Transverse colon (tissue), 4 donors: ENCODE data around the gene RNF145. TPM values are rescaled to one million over a fixed set of nuclear protein-coding genes. Genes with fewer than 3 reads are reported as not detected.
"Not testable (repeated sequence)": the region's sequence is repeated elsewhere in the genome, so short reads cannot be mapped to it uniquely, and the experiment has no call there.

Source experiments
- DNase-seq: peaks from one replicate; pipeline ENCODE4 v3.0.0-alpha.2; 2019
- H3K27ac ChIP-seq, 4 donors: fragments of 200-600 bp; sonication (generic); 2 replicates each; pipeline ENCODE4 v1.5.1; 2016 to 2018; ENCODE audit warnings: inconsistent platforms in 4 of 4
- H3K27me3 ChIP-seq: fragments of 200-600 bp; sonication (generic); 2 replicates; pipeline ENCODE4 v1.5.1; 2017; ENCODE audit warnings: inconsistent platforms
- H3K36me3 ChIP-seq, 4 donors: fragments of 200-600 bp; sonication (generic); 2 replicates each; pipeline ENCODE4 v1.5.1; 2017 to 2019; ENCODE audit warnings: inconsistent platforms in 4 of 4
- H3K4me1 ChIP-seq, 4 donors: fragments of 200-600 bp; sonication (generic); 2 replicates each; pipeline ENCODE4 v1.5.1; 2017 to 2020; ENCODE audit warnings: inconsistent platforms in 4 of 4
- H3K4me3 ChIP-seq, 4 donors: fragments of 200-600 bp; sonication (generic); 1 replicate in 1 of 4; 2 replicates in 3 of 4; pipeline versions ENCODE4 v1.5.1 to v1.6.1; 2017 to 2019; ENCODE audit warnings: inconsistent platforms in 4 of 4
- H3K9me3 ChIP-seq, 2 donors: fragments of 200-600 bp; sonication (generic); 2 replicates each; pipeline ENCODE4 v1.5.1; 2017 to 2019; ENCODE audit warnings: inconsistent platforms in 2 of 2
- EP300 ChIP-seq: sonication (generic); formaldehyde crosslinking; IDR thresholded peaks from one replicate; pipeline ENCODE4 v1.6.1; 2017; ENCODE audit warnings: antibody characterized with exemption, low read depth
- POLR2A ChIP-seq: fragments of 450-650 bp; IDR thresholded peaks from one replicate; pipeline ENCODE4 v1.6.1; 2016; ENCODE audit warnings: antibody characterized with exemption, mild to moderate bottlenecking, moderate library complexity
- POLR2AphosphoS5 ChIP-seq, 3 donors: sonication (generic); formaldehyde crosslinking; IDR thresholded peaks; one replicate each; pipeline ENCODE4 v1.6.1; 2016; ENCODE audit warnings: antibody characterized with exemption in 3 of 3
- WGBS, 2 donors: methylation state at CpG; one replicate each; pipeline ENCODE4 v1.1.5; 2018; ENCODE audit warnings: low coverage in 1 of 2; 5-methylcytosine and 5-hydroxymethylcytosine counted together
- in situ Hi-C, 4 donors: fragments of 200-750 bp; cut with MboI; loops; one replicate each; pipeline versions ENCODE4 v1.15.0 to v1.15.1; 2017; ENCODE audit warnings: low sequenced_read_pairs in 3 of 4, low pct_ligation_motif_present in 1 of 4, low pct_unique_long_range_greater_than_20kb in 1 of 4
- intact Hi-C: fragments of 100-400 bp; cut with DNase I; formaldehyde crosslinking; loops from one replicate; pipeline ENCODE4 v1.15.1; 2023; ENCODE audit warnings: low total_unique reads
- total RNA-seq, 4 donors: library from RNA; depleted of rRNA; stranded (reverse); fragments of >200 nt; gene quantifications; one replicate each; pipeline ENCODE4 v1.1.0, GENCODE V29; 2016
- TF ChIP-seq, protein P1 (sequence below), 5 experiments: fragments of 200-600 bp in 3 of 5; fragments of 450-650 bp in 2 of 5; sonication (generic) in 3 of 5; IDR thresholded peaks; 1 replicate in 2 of 5; 2 replicates in 3 of 5; pipeline ENCODE4 v1.5.1; 2016 to 2017; ENCODE audit warnings: antibody characterized with exemption in 5 of 5, inconsistent platforms in 3 of 5, mild to moderate bottlenecking in 2 of 5, moderate library complexity in 1 of 5

The RNF145 gene
- total RNA-seq, 4 donors from 2014 or later, result 11.5 to 59.4 (median 29.2) TPM

- in situ Hi-C loops (no loop called here), intact Hi-C loops (no loop called here)
- Histone ChIP-seq H3K27ac (no peak overlapping the region), H3K4me3 (no peak overlapping the region), H3K9me3 (no peaks in the 10 kb centered on the region), H3K36me3 (no peaks in the 10 kb centered on the region), H3K27me3 (peaks cover 20% of the 10 kb centered on the region), H3K4me1 (no peaks in the 10 kb centered on the region)
- TF ChIP-seq POLR2A, result no peak
- TF ChIP-seq, protein P1, sequence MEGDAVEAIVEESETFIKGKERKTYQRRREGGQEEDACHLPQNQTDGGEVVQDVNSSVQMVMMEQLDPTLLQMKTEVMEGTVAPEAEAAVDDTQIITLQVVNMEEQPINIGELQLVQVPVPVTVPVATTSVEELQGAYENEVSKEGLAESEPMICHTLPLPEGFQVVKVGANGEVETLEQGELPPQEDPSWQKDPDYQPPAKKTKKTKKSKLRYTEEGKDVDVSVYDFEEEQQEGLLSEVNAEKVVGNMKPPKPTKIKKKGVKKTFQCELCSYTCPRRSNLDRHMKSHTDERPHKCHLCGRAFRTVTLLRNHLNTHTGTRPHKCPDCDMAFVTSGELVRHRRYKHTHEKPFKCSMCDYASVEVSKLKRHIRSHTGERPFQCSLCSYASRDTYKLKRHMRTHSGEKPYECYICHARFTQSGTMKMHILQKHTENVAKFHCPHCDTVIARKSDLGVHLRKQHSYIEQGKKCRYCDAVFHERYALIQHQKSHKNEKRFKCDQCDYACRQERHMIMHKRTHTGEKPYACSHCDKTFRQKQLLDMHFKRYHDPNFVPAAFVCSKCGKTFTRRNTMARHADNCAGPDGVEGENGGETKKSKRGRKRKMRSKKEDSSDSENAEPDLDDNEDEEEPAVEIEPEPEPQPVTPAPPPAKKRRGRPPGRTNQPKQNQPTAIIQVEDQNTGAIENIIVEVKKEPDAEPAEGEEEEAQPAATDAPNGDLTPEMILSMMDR (IDR thresholded peaks at IDR 0.05), result no peak
- no peak for TF ChIP-seq POLR2AphosphoS5 (IDR thresholded peaks at IDR 0.05)
- TF ChIP-seq EP300, result no peak
- DNase-seq, result no peak
Measured at GRCh38 chr5:159243385-159243784, 34.0 kb upstream of the RNF145 start.

- intact Hi-C loops, result no loop called here
- WGBS, 2 donors, result 61 to 66% methylated on average over 4 of the region's 4 CpGs
- no peak for DNase-seq
- no peak for TF ChIP-seq POLR2A
- TF ChIP-seq, protein P1 (IDR thresholded peaks at IDR 0.05), result no peak
- TF ChIP-seq POLR2AphosphoS5 (IDR thresholded peaks at IDR 0.05), result no peak
- TF ChIP-seq EP300, result no peak
- H3K36me3 ChIP-seq, result no peaks in the 10 kb centered on the region
- H3K4me3 ChIP-seq, result no peak overlapping the region
- H3K27ac ChIP-seq, result no peak overlapping the region
- in situ Hi-C loops, result no loop called here
- peaks cover 17% of the 10 kb centered on the region for H3K27me3 ChIP-seq
- H3K9me3 ChIP-seq, result no peaks in the 10 kb centered on the region
- no peaks in the 10 kb centered on the region for H3K4me1 ChIP-seq
Measured at GRCh38 chr5:159242656-159243055, 33.3 kb upstream of the RNF145 start.

DNA sequence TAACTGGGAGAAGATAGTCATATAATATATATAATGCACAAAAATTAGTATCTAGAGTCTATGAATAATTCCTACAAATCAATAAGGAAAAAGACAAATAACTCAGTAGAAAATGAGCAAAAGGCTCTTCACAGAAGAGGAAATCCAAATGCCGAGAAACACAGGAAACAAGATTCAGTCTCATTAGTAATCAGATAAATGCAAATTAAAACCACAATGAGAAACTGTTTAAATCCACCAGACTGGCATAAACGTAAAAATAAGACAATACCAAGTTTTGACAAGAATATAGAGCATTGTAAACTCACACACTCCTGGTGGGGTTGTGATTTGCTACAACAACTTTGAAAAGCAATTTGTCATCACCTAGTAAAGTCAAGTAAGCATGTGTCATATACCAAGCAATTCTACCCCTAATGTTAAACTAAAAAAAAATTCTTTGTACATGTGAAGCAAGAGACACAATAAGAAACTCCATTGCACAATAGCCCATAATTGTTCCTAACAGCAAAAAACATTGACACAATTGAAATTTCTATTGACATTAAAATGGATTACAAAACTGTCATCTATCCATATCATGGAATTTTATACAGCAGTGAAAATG, 32.7 kb upstream of the RNF145 start:
- TF ChIP-seq, protein P1 (IDR thresholded peaks at IDR 0.05), result no peak
- TF ChIP-seq POLR2AphosphoS5 (IDR thresholded peaks at IDR 0.05) (no peak), EP300 (no peak), POLR2A (no peak)
- 41 to 53% methylated on average over 2 of the region's 2 CpGs for WGBS, 2 donors

DNA sequence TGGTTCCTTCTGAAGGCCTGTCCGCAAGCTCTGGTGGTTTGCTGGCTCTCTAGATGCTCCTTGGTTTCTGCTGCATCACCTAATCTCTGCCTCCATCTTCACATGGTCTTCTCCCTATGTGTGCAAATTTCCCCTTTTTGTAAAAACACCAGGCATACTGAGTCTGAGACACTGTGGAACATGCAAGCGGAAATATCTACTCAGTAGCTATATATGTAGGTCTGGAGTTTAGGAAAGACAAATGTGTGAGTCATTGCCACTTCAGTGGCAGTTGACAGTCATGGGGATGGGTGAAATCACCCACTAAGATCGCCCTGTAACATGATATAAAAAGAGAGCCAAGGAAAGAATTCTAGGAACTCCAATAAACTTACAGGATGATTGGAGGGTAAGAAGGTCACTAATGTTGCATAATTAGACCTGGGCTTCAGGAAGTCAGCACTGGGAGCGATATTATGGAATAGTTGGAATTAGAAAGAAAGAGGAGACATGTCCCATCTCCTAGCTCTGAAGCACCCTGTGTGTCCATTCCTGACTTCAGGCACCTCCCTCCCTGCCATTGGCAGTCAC, 31.0 kb upstream of the RNF145 start:
- DNase-seq, result no peak
- 67 to 68% methylated on average over 3 to 4 of the region's 4 CpGs for WGBS, 2 donors
- intact Hi-C loops, result no loop called here
- no peaks in the 10 kb centered on the region for H3K4me1 ChIP-seq
- no peaks in the 10 kb centered on the region for H3K9me3 ChIP-seq
- no peak overlapping the region for H3K27ac ChIP-seq
- H3K36me3 ChIP-seq, result no peaks in the 10 kb centered on the region
- H3K4me3 ChIP-seq, result no peak overlapping the region
- H3K27me3 ChIP-seq, result no peaks in the 10 kb centered on the region
- TF ChIP-seq POLR2A (no peak), POLR2AphosphoS5 (IDR thresholded peaks at IDR 0.05) (no peak), EP300 (no peak)
- TF ChIP-seq, protein P1 (IDR thresholded peaks at IDR 0.05), result no peak
- in situ Hi-C loops, result no loop called here

More for the DNA sequence above, 32.7 kb upstream of the RNF145 start:
- Histone ChIP-seq H3K9me3 (no peaks in the 10 kb centered on the region), H3K36me3 (no peaks in the 10 kb centered on the region), H3K4me1 (no peaks in the 10 kb centered on the region), H3K27ac (no peak overlapping the region), H3K4me3 (no peak overlapping the region), H3K27me3 (peaks cover 11% of the 10 kb centered on the region)
- in situ Hi-C loops (no loop called here), intact Hi-C loops (no loop called here)
- DNase-seq, result no peak

GRCh38 chr5:159235871-159236520, 26.6 kb upstream of the RNF145 start:
- in situ Hi-C loops, H3K9me3 ChIP-seq, H3K4me1 ChIP-seq, H3K36me3 ChIP-seq, H3K4me3 ChIP-seq, H3K27ac ChIP-seq, DNase-seq, intact Hi-C loops, H3K27me3 ChIP-seq: not testable (repeated sequence)
- 93% methylated on average over 2 of the region's 2 CpGs; no CpG with 5 or more reads in 1 of the 2 donors for WGBS, 2 donors
